ENCODE measurements around the gene ZC3HAV1. TPM values are rescaled to one million over a fixed set of nuclear protein-coding genes. Genes with fewer than 3 reads are reported as not detected.

The ZC3HAV1 gene
- total RNA-seq (2014; rRNA removed; shearing (Covaris generic)) (44.2 and 47.4 TPM in 2 replicates), total RNA-seq (2022) (47.6 and 52.4 TPM in 2 replicates), Bru-seq, nascent RNA (percentile 87 among the genes with signal in this experiment), BruChase-seq, experiment 1, labeled RNA remaining after a 6-hour chase (percentile 91 among the genes with signal in this experiment), BruChase-seq, experiment 2, labeled RNA remaining after a 2-hour chase (percentile 92 among the genes with signal in this experiment)
- long read RNA-seq, full-length matches to known transcripts = 51 of 73 reads
- long read RNA-seq, partial matches to known transcripts = 9 of 73 reads
- long read RNA-seq, other reads (novel, unspliced or antisense) = 13 of 73 reads

GRCh38 chr7:139109188-139109982 lies at the start of gene ZC3HAV1:
Gene ZC3HAV1 (minus strand): TSS chr7:139109720. CDS start chr7:139109331, 389 bp downstream.
- peak within 1 kb of the TSS; percentile 86 for H2AFZ ChIP-seq (ENCODE audit: low read length)
- peak within 1 kb of the TSS; percentile 83 for H3K27ac ChIP-seq (ENCODE audit: low read depth, low read length, poor library complexity, severe bottlenecking)
- peak; percentile 86 for DNase-seq (ENCODE audit: low spot score)
- H3K9me2 ChIP-seq (ENCODE audit: insufficient read depth, low read length) = no peaks in the 10 kb centered on the region
- ChIA-PET POLR2A (interaction anchor here (1.0 to 1.3 kb wide), 2 partner anchors 14 to 16 kb away, joined by 3 to 6 read pairs; no protein-coding TSS in a partner anchor), CTCF (ENCODE audit: unreplicated experiment) (no interaction called here)
- H3K79me2 ChIP-seq (ENCODE audit: insufficient read depth, low read depth, low read length) = peaks cover 60% of the 10 kb centered on the region
- H3K4me1 ChIP-seq (ENCODE audit: insufficient read depth, low read length, poor library complexity, severe bottlenecking) = peaks cover 30% of the 10 kb centered on the region
- no peaks in the 10 kb centered on the region for H4K20me1 ChIP-seq (ENCODE audit: insufficient read depth, low read length)
- peak within 1 kb of the TSS; percentile 100 for H3K4me3 ChIP-seq (ENCODE audit: low read depth, low read length, poor library complexity, severe bottlenecking)
- no peak for TF ChIP-seq EZH2phosphoT487 (IDR thresholded peaks at IDR 0.05; ENCODE audit: borderline replicate concordance, low read depth, low read length)
- no peak for TF ChIP-seq CTCF (conservative IDR thresholded peaks at IDR 0.05; ENCODE audit: low read length)
- H3K4me2 ChIP-seq (ENCODE audit: low read length) = peak within 1 kb of the TSS; percentile 89
- 0 out of 2 replicates have a peak, but pooled peaks cover 4% of the 10 kb centered on the region for H3K36me3 ChIP-seq (ENCODE audit: insufficient read depth, low read length)
- H3K9me3 ChIP-seq (ENCODE audit: low read length) = no peaks in the 10 kb centered on the region
- BruUV-seq (replicated peaks) = no TSS peak
- intact Hi-C loops (cut with micrococcal nuclease; ENCODE audit: unreplicated experiment) = loop anchor here (1.0 to 5.0 kb wide), 7 partner anchors 15 to 1122 kb away; partner anchors contain the start of genes FMC1, LUC7L2, TRIM24 and UBN2

- no peaks in the 10 kb centered on the region for H3K9me2 ChIP-seq (ENCODE audit: insufficient read depth, low read length)
- ChIA-PET CTCF (ENCODE audit: unreplicated experiment) (no interaction called here), POLR2A (no interaction called here)
- H3K36me3 ChIP-seq (ENCODE audit: insufficient read depth, low read length) = no peaks in the 10 kb centered on the region
- H3K79me2 ChIP-seq (ENCODE audit: insufficient read depth, low read depth, low read length) = no peaks in the 10 kb centered on the region
- no TSS peak for BruUV-seq (replicated peaks)
- DNase-seq (ENCODE audit: low spot score) = no peak
- no peak overlapping the region for H3K4me2 ChIP-seq (ENCODE audit: low read length)
- H3K4me3 ChIP-seq (ENCODE audit: low read depth, low read length, poor library complexity, severe bottlenecking) = no peak overlapping the region
- no peaks in the 10 kb centered on the region for H3K4me1 ChIP-seq (ENCODE audit: insufficient read depth, low read length, poor library complexity, severe bottlenecking)
- no peaks in the 10 kb centered on the region for H3K9me3 ChIP-seq (ENCODE audit: low read length)
- no peaks in the 10 kb centered on the region for H4K20me1 ChIP-seq (ENCODE audit: insufficient read depth, low read length)
- H3K27ac ChIP-seq (ENCODE audit: low read depth, low read length, poor library complexity, severe bottlenecking) = no peak overlapping the region
- no peak overlapping the region for H2AFZ ChIP-seq (ENCODE audit: low read length)
- intact Hi-C loops (cut with micrococcal nuclease; ENCODE audit: unreplicated experiment) = no loop called here
- TF ChIP-seq CTCF (conservative IDR thresholded peaks at IDR 0.05; ENCODE audit: low read length) (no peak), EZH2phosphoT487 (IDR thresholded peaks at IDR 0.05; ENCODE audit: borderline replicate concordance, low read depth, low read length) (no peak)
These were observed 44.3 kb upstream of the ZC3HAV1 start for GRCh38 chr7:139153832-139154231.

Data from OCI-LY7 (cell line).